ENCODE measurements around the gene RGL4. TPM values are rescaled to one million over a fixed set of nuclear protein-coding genes. Genes with fewer than 3 reads are reported as not detected.

Gene RGL4
- total and polyA plus RNA-seq, 2 of the 8 experiments (the other 6 are each of a cell fraction or from before 2014, with no cell fraction given) = not detected

DNA sequence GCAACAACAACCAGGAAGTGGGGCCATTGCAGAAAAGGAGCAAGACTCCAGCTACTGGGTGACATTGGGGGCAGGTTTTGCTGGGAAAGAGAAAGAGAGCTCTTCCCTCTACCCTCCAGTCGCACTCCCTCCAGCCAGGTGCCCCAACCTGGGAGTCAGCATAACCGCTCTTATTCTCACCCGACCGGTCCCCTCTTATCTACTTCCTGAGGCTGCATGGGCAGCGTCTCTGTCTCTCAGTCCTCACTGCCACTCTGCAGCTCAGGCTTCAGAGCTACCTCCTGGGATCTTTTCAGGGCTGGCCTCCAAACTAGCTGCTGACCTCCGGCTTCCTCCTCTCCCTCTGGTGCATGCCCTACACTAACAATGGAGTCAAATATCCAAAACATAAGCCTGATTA is 55.0 kb downstream of the RGL4 start (continued):
- no peak for TF ChIP-seq BACH1 (IDR thresholded peaks at IDR 0.05; ENCODE audit: low read length)
- no peak for TF ChIP-seq ASH2L (IDR thresholded peaks at IDR 0.05; ENCODE audit: low read length)
- no peak for TF ChIP-seq RXRA (IDR thresholded peaks at IDR 0.05; ENCODE audit: insufficient read depth, low read depth, low read length)
- no peak for TF ChIP-seq RFX5 (IDR thresholded peaks at IDR 0.05; ENCODE audit: borderline replicate concordance, low read depth, low read length)
- TF ChIP-seq SP1 (IDR thresholded peaks at IDR 0.05; ENCODE audit: low read depth, low read length) = no peak
- TF ChIP-seq, protein P1, sequence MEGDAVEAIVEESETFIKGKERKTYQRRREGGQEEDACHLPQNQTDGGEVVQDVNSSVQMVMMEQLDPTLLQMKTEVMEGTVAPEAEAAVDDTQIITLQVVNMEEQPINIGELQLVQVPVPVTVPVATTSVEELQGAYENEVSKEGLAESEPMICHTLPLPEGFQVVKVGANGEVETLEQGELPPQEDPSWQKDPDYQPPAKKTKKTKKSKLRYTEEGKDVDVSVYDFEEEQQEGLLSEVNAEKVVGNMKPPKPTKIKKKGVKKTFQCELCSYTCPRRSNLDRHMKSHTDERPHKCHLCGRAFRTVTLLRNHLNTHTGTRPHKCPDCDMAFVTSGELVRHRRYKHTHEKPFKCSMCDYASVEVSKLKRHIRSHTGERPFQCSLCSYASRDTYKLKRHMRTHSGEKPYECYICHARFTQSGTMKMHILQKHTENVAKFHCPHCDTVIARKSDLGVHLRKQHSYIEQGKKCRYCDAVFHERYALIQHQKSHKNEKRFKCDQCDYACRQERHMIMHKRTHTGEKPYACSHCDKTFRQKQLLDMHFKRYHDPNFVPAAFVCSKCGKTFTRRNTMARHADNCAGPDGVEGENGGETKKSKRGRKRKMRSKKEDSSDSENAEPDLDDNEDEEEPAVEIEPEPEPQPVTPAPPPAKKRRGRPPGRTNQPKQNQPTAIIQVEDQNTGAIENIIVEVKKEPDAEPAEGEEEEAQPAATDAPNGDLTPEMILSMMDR (IDR thresholded peaks at IDR 0.05; ENCODE audit: control extremely low read depth in 1 of 3, insufficient read depth in 1 of 3, low read depth in 1 of 3, low read length in 3 of 3) = no peak

Other genes starting within 250 kb of the RGL4 start
- not detected in 2 replicates for gene IGLL1, start 110.7 kb upstream of the RGL4 start, total RNA-seq (2021; fragmentation: NEBNext Ultra II Directional; extraction: Animal tissue kit (Norgen Biotek cat#: 25700))
- not detected in 2 replicates for gene IGLL1, start 110.7 kb upstream of the RGL4 start, polyA plus RNA-seq (2011; rRNA removed)
- gene DRICH1, start 58.7 kb upstream of the RGL4 start, total RNA-seq (2021; fragmentation: NEBNext Ultra II Directional; extraction: Animal tissue kit (Norgen Biotek cat#: 25700)) = 0.28 TPM in 1 of 2 replicates, not detected in the other
- gene DRICH1, start 58.7 kb upstream of the RGL4 start, polyA plus RNA-seq (2011; rRNA removed) = 0.19 and 0.21 TPM in 2 replicates
- 2.6 and 3.2 TPM in 2 replicates for gene ZNF70, start 60.1 kb downstream of the RGL4 start, total RNA-seq (2021; fragmentation: NEBNext Ultra II Directional; extraction: Animal tissue kit (Norgen Biotek cat#: 25700))
- gene ZNF70, start 60.1 kb downstream of the RGL4 start, polyA plus RNA-seq (2011; rRNA removed) = 1.1 and 1.2 TPM in 2 replicates
- gene VPREB3, start 63.4 kb downstream of the RGL4 start, total RNA-seq (2021; fragmentation: NEBNext Ultra II Directional; extraction: Animal tissue kit (Norgen Biotek cat#: 25700)) = 0.52 and 0.77 TPM in 2 replicates
- 4.0 and 4.6 TPM in 2 replicates for gene VPREB3, start 63.4 kb downstream of the RGL4 start, polyA plus RNA-seq (2011; rRNA removed)
- 2.3 and 4.9 TPM in 2 replicates for gene C22orf15, start 72.0 kb downstream of the RGL4 start, total RNA-seq (2021; fragmentation: NEBNext Ultra II Directional; extraction: Animal tissue kit (Norgen Biotek cat#: 25700))
- gene C22orf15, start 72.0 kb downstream of the RGL4 start, polyA plus RNA-seq (2011; rRNA removed) = 4.2 and 6.9 TPM in 2 replicates
- 94.5 and 104 TPM in 2 replicates for gene CHCHD10, start 77.0 kb downstream of the RGL4 start, total RNA-seq (2021; fragmentation: NEBNext Ultra II Directional; extraction: Animal tissue kit (Norgen Biotek cat#: 25700))
- 58.3 and 109 TPM in 2 replicates for gene CHCHD10, start 77.0 kb downstream of the RGL4 start, polyA plus RNA-seq (2011; rRNA removed)
- 9.6 and 10.2 TPM in 2 replicates for gene MMP11, start 81.8 kb downstream of the RGL4 start, total RNA-seq (2021; fragmentation: NEBNext Ultra II Directional; extraction: Animal tissue kit (Norgen Biotek cat#: 25700))
- 18.3 and 29.7 TPM in 2 replicates for gene MMP11, start 81.8 kb downstream of the RGL4 start, polyA plus RNA-seq (2011; rRNA removed)
- 116 and 124 TPM in 2 replicates for gene SMARCB1, start 96.0 kb downstream of the RGL4 start, total RNA-seq (2021; fragmentation: NEBNext Ultra II Directional; extraction: Animal tissue kit (Norgen Biotek cat#: 25700))
- 145 and 158 TPM in 2 replicates for gene SMARCB1, start 96.0 kb downstream of the RGL4 start, polyA plus RNA-seq (2011; rRNA removed)
- gene DERL3, start 148.0 kb downstream of the RGL4 start, total RNA-seq (2021; fragmentation: NEBNext Ultra II Directional; extraction: Animal tissue kit (Norgen Biotek cat#: 25700)) = 8.7 and 9.9 TPM in 2 replicates
- gene DERL3, start 148.0 kb downstream of the RGL4 start, polyA plus RNA-seq (2011; rRNA removed) = 19.5 and 27.8 TPM in 2 replicates
- 12.5 and 13.2 TPM in 2 replicates for gene SLC2A11, start 166.9 kb downstream of the RGL4 start, total RNA-seq (2021; fragmentation: NEBNext Ultra II Directional; extraction: Animal tissue kit (Norgen Biotek cat#: 25700))
- gene SLC2A11, start 166.9 kb downstream of the RGL4 start, polyA plus RNA-seq (2011; rRNA removed) = 9.1 and 10.7 TPM in 2 replicates
- 1,082 and 1,119 TPM in 2 replicates for gene MIF, start 203.4 kb downstream of the RGL4 start, total RNA-seq (2021; fragmentation: NEBNext Ultra II Directional; extraction: Animal tissue kit (Norgen Biotek cat#: 25700))
- 1,870 and 2,008 TPM in 2 replicates for gene MIF, start 203.4 kb downstream of the RGL4 start, polyA plus RNA-seq (2011; rRNA removed)

All from H1 (cell line).